ENCODE measurements around the gene ADAMTS17.

- TF ChIP-seq, protein P1, sequence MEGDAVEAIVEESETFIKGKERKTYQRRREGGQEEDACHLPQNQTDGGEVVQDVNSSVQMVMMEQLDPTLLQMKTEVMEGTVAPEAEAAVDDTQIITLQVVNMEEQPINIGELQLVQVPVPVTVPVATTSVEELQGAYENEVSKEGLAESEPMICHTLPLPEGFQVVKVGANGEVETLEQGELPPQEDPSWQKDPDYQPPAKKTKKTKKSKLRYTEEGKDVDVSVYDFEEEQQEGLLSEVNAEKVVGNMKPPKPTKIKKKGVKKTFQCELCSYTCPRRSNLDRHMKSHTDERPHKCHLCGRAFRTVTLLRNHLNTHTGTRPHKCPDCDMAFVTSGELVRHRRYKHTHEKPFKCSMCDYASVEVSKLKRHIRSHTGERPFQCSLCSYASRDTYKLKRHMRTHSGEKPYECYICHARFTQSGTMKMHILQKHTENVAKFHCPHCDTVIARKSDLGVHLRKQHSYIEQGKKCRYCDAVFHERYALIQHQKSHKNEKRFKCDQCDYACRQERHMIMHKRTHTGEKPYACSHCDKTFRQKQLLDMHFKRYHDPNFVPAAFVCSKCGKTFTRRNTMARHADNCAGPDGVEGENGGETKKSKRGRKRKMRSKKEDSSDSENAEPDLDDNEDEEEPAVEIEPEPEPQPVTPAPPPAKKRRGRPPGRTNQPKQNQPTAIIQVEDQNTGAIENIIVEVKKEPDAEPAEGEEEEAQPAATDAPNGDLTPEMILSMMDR (IDR thresholded peaks at IDR 0.05): no peak
- TF ChIP-seq POLR2A (IDR thresholded peaks at IDR 0.05): no peak
Measured at GRCh38 chr15:100121285-100121684, 220.5 kb downstream of the ADAMTS17 start.
